ENCODE results near the gene WRNIP1. TPM values are rescaled to one million over a fixed set of nuclear protein-coding genes. Genes with fewer than 3 reads are reported as not detected.

The WRNIP1 gene
- total and polyA plus RNA-seq, 2 of the 4 experiments (the other 2 are of a cell fraction), result 43.7 to 47.1 TPM

- intact Hi-C loops (cut with micrococcal nuclease), result no loop called here
Measured at GRCh38 chr6:2795162-2795561, 30.0 kb downstream of the WRNIP1 start.

More at GRCh38 chr6:2795162-2795561, 30.0 kb downstream of the WRNIP1 start:
- H2BK15ac ChIP-seq (ENCODE audit: low read depth, low read length), result no peak overlapping the region
- ATAC-seq (ENCODE audit: low read depth), result no peak
- WGBS, 2 experiments (ENCODE audit: extremely low coverage in 2 of 2, insufficient read length in 1 of 2), result no CpG with 5 or more reads among the region's 2 CpGs
- no peak overlapping the region for H2AFZ ChIP-seq (replicated peaks; ENCODE audit: low read length, poor library complexity)
- peaks cover 7 to 39% of the 10 kb centered on the region in 2 experiments; a peak in 3 of 4 replicates for H3K79me1 ChIP-seq (ENCODE audit: low read depth in 1 of 2, low read length in 2 of 2)
- dilution Hi-C loops (cut with HindIII; ENCODE audit: low sequenced_read_pairs, unreplicated experiment) (no loop called here), in situ Hi-C loops (cut with MboI; ENCODE audit: low sequenced_read_pairs) (loop anchor here (10.0 kb wide), 1 partner anchor 140 kb away; no protein-coding TSS in a partner anchor)
- no peak overlapping the region for H3K4ac ChIP-seq (ENCODE audit: low read depth, low read length)
- H3K14ac ChIP-seq (replicated peaks; ENCODE audit: low read depth, low read length), result no peak overlapping the region
- H3K4me1 ChIP-seq (ENCODE audit: control insufficient read depth, insufficient read depth, low read length), result peaks cover 14% of the 10 kb centered on the region
- no peak overlapping the region for H3K18ac ChIP-seq (ENCODE audit: low read depth, low read length)
- no peak for DNase-seq
- H3K36me3 ChIP-seq (ENCODE audit: control insufficient read depth, insufficient read depth, low read length), result no peaks in the 10 kb centered on the region
- H3K27me3 ChIP-seq (ENCODE audit: control insufficient read depth, insufficient read depth, low read length), result no peaks in the 10 kb centered on the region
- TF ChIP-seq MAZ (IDR thresholded peaks at IDR 0.05; ENCODE audit: borderline replicate concordance, low read depth, low read length) (no peak), CEBPB (IDR thresholded peaks at IDR 0.05; ENCODE audit: low read depth, low read length) (no peak), USF2 (IDR thresholded peaks at IDR 0.05; ENCODE audit: low read depth, low read length) (no peak), RCOR1 (IDR thresholded peaks at IDR 0.05; ENCODE audit: insufficient replicate concordance, low read length) (no peak), FOS (IDR thresholded peaks at IDR 0.05; ENCODE audit: low read depth, low read length) (no peak), NFE2L2 (IDR thresholded peaks at IDR 0.05; ENCODE audit: low read depth, low read length) (no peak), RFX5 (IDR thresholded peaks at IDR 0.05; ENCODE audit: low read depth, low read length) (no peak), RAD21 (IDR thresholded peaks at IDR 0.05; ENCODE audit: low read length) (no peak), MXI1 (IDR thresholded peaks at IDR 0.05; ENCODE audit: borderline replicate concordance, low read depth, low read length) (no peak), MAFK (IDR thresholded peaks at IDR 0.05; ENCODE audit: low read depth, low read length) (no peak), SMC3 (IDR thresholded peaks at IDR 0.05; ENCODE audit: low read depth, low read length) (no peak), CTCF (conservative IDR thresholded peaks at IDR 0.05; ENCODE audit: low read depth, low read length) (no peak), CHD1 (IDR thresholded peaks at IDR 0.05; ENCODE audit: low read depth, low read length) (no peak), BHLHE40 (IDR thresholded peaks at IDR 0.05; ENCODE audit: low read depth, low read length) (no peak), POLR2A (IDR thresholded peaks at IDR 0.05; ENCODE audit: low read depth, low read length) (no peak)
- TF ChIP-seq, protein P1, sequence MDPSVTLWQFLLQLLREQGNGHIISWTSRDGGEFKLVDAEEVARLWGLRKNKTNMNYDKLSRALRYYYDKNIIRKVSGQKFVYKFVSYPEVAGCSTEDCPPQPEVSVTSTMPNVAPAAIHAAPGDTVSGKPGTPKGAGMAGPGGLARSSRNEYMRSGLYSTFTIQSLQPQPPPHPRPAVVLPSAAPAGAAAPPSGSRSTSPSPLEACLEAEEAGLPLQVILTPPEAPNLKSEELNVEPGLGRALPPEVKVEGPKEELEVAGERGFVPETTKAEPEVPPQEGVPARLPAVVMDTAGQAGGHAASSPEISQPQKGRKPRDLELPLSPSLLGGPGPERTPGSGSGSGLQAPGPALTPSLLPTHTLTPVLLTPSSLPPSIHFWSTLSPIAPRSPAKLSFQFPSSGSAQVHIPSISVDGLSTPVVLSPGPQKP (IDR thresholded peaks at IDR 0.05; ENCODE audit: borderline replicate concordance, low read depth, low read length), result no peak
- no peak overlapping the region for H3K9ac ChIP-seq (ENCODE audit: low read depth, low read length)
- no peak overlapping the region for H3K23ac ChIP-seq (ENCODE audit: low read depth, low read length)
- no peak overlapping the region for H2BK20ac ChIP-seq (ENCODE audit: low read depth, low read length)
- no peak overlapping the region for H4K5ac ChIP-seq (ENCODE audit: low read depth, low read length)
- no TSS peak for BruUV-seq (replicated peaks)
- peaks cover 14% of the 10 kb centered on the region; the same call in 1 of the 2 replicates for H3K9me1 ChIP-seq (ENCODE audit: insufficient read depth, low read length)
- H3K27ac ChIP-seq (ENCODE audit: insufficient read depth, low read length), result no peak overlapping the region
- no peaks in the 10 kb centered on the region for H3K9me3 ChIP-seq (ENCODE audit: control insufficient read depth, insufficient read depth, low read length)
- H3K4me2 ChIP-seq (ENCODE audit: low read depth, low read length), result no peak overlapping the region
- H2AK5ac ChIP-seq (ENCODE audit: low read depth, low read length), result no peak overlapping the region
- no peak overlapping the region for H2AK9ac ChIP-seq (replicated peaks; ENCODE audit: low read depth, low read length, poor library complexity)
- no peak overlapping the region for H4K91ac ChIP-seq (ENCODE audit: insufficient read depth, low read depth, low read length)
- no peak overlapping the region for H2BK5ac ChIP-seq (ENCODE audit: low read depth, low read length, poor library complexity, severe bottlenecking)
- CTCF ChIA-PET, result no interaction called here
- POLR2A ChIA-PET (ENCODE audit: unreplicated experiment), result no interaction called here
- H4K20me1 ChIP-seq (ENCODE audit: insufficient read depth, low read length), result no peaks in the 10 kb centered on the region
- no peak overlapping the region for H3K56ac ChIP-seq (ENCODE audit: extremely low read depth, insufficient read depth, low read length)
- H4K8ac ChIP-seq (ENCODE audit: low read depth in 2 of 2, low read length in 2 of 2), result no peak overlapping the region
- H3K4me3 ChIP-seq (ENCODE audit: insufficient read depth, low read depth, low read length), result no peak overlapping the region
- no peak overlapping the region for H2BK120ac ChIP-seq (ENCODE audit: low read depth, low read length)

Data from IMR-90 (cell line).